GM13976 (cell line): ENCODE data around the gene FLOT2.
A peak's percentile ranks its signal among the peaks of the same experiment; 100 is the strongest.

Source experiments
- DNase-seq: peaks from one replicate; pipeline ENCODE4 v3.0.0; 2012; ENCODE audit warnings: low spot score
- CTCF ChIP-seq: IDR thresholded peaks from 2 replicates; pipeline ENCODE4 v1.5.1; 2012; ENCODE audit warnings: borderline replicate concordance, mild to moderate bottlenecking; ENCODE audit not compliant: insufficient read depth; ENCODE audit errors: extremely low read depth, missing control alignments, control extremely low read depth
- in situ Hi-C: fragments of 300-500 bp; cut with MboI; formaldehyde crosslinking; loops from one replicate; pipeline ENCODE4 v1.12.0; 2022; ENCODE audit warnings: low sequenced_read_pairs, mixed read lengths, inconsistent platforms; ENCODE audit not compliant: unreplicated experiment

Gene FLOT2

GRCh38 chr17:28928061-28928460, 30.5 kb upstream of the FLOT2 start:
- no peak for TF ChIP-seq CTCF
- no peak for DNase-seq
- in situ Hi-C loops: no loop called here

DNA sequence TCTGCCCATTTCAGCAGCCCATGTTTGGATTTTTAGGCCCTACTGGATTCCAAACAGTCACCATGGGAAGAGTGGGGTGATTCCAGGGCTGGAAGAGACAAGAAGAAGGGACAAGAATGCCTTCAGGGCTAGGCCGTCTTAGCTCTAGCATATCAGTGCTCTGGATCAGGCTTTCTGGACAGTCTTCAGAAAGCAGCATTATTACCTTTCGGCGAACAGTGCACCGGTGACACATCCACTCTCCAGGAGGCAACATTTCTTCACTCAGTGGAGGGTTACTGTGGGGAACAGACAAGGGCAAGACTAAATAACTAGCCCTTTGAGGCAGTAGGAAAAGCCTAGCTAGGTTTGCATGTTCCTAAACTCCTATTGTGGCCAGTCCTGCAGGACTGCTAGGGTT, 29.3 kb upstream of the FLOT2 start:
- no peak for DNase-seq
- TF ChIP-seq CTCF: no peak
- in situ Hi-C loops: no loop called here

DNA sequence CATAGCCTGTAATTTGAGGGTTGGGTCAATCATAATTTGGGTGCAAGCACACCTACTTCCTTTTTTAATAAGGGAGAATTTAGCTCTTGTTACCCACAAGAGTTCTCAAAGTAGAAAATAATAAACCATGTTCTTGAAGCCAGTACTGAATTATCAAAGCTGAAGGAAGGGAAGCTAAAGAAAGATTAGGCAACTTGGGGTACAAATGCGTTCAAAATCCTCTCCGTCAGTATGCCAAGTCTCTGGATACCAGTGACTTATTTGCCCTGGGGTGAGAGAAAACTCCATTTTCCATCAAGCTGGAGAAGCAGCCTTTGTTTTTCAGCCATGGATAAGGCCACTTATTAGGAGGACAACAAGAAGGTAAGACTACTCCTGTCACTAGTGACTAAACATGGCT, 28.8 kb upstream of the FLOT2 start:
- no peak for TF ChIP-seq CTCF
- in situ Hi-C loops: no loop called here
- DNase-seq: no peak

DNA sequence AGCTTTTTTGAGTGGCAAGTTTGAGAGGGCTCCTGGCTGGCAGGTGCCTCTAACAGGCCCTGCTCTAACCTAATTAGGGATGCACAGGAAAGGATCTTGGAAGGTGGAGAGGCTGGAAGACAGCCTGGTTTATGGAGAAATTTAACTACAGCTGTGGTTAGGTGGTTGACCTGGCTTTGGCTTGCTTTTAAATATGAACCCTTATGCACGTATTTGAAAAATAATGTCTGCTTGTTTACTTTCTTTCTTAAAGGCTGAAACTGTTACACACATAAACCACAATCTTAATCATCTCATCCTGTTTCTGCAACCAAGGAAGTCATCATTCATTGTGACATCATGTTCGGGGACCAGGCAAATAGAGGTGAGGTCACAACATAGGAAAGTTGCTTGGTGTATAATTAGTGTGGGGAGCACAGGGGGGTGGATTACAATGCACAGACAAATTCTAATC, 28.4 kb upstream of the FLOT2 start:
- TF ChIP-seq CTCF: no peak
- peak; percentile 49 for DNase-seq
- in situ Hi-C loops: no loop called here

DNA sequence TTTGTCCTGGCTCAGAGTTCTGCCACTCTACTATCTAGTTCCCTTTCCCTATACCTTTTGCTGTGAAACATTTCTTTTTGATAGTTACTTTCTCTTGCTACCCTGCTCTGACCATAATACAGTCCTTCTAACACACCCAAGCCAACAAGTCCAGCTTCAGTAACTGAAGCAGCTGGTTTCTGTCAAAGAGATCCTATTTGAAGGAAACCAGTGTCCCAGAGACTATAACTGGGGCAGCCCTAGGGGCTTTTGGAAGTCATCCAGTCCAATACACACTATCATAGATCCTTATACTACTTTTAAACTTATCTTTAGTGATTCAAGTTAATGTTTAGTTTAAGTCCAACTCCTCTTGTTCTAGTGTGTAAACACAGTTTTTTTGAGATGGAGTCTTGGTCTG, 22.7 kb upstream of the FLOT2 start:
- no peak for DNase-seq
- in situ Hi-C loops: no loop called here
- TF ChIP-seq CTCF: no peak

- TF ChIP-seq CTCF: no peak
- no peak for DNase-seq
- in situ Hi-C loops: no loop called here
Measured at GRCh38 chr17:28918295-28918694, 20.8 kb upstream of the FLOT2 start.

DNA sequence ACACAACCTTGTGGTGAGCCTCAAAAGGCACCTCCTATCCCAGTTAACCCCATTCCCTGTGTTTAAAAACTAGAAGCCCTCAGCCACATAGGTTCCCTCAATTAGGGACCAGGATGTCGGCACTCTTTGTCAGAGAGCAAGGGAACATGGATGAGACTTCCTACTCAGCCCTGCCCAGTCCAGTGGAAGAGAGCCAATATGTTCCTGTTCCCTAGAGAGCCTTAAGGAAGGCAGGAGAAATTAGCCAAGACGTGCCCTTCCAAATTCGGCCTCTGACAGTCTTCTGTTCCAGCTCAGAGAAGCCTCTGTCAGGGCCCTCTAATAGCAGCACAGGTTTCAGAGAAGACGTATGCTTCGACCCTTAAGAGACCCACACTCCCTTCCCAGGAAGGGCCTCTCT, 19.9 kb upstream of the FLOT2 start:
- DNase-seq: no peak
- in situ Hi-C loops: no loop called here
- TF ChIP-seq CTCF: no peak
